Esophagus (tissue), 2 donors: ENCODE results near the gene OR2V1. TPM values are rescaled to one million over a fixed set of nuclear protein-coding genes. Genes with fewer than 3 reads are reported as not detected.
"Not testable (repeated sequence)": the region's sequence is repeated elsewhere in the genome, so short reads cannot be mapped to it uniquely, and the experiment has no call there.

ENCODE experiments used
- H3K27ac ChIP-seq, 2 donors: one replicate each; pipeline ENCODE4 v1.5.1; 2013; ENCODE audit warnings: low read depth in 2 of 2, mild to moderate bottlenecking in 2 of 2, inconsistent platforms in 1 of 2, low read length in 1 of 2, moderate library complexity in 1 of 2
- H3K27me3 ChIP-seq, 2 donors: one replicate each; pipeline ENCODE4 v1.6.1; 2013; ENCODE audit warnings: low read length in 2 of 2, control low read depth in 1 of 2, mild to moderate bottlenecking in 1 of 2; ENCODE audit not compliant: insufficient read depth in 2 of 2, control insufficient read depth in 1 of 2
- H3K36me3 ChIP-seq, 2 donors: one replicate each; pipeline ENCODE4 v1.6.1; 2013; ENCODE audit warnings: low read length in 1 of 2; ENCODE audit not compliant: control insufficient read depth in 2 of 2, insufficient read depth in 2 of 2
- H3K4me1 ChIP-seq, 2 donors: one replicate each; pipeline ENCODE4 v1.6.1; 2013; ENCODE audit warnings: low read length in 1 of 2; ENCODE audit not compliant: control insufficient read depth in 2 of 2, insufficient read depth in 2 of 2
- H3K4me3 ChIP-seq, 2 donors: one replicate each; pipeline ENCODE4 v1.5.1; 2013; ENCODE audit warnings: low read length in 2 of 2, mild to moderate bottlenecking in 2 of 2, low read depth in 1 of 2, moderate library complexity in 1 of 2
- H3K9me3 ChIP-seq, 2 donors: one replicate each; pipeline ENCODE4 v1.6.1; 2013; ENCODE audit warnings: mild to moderate bottlenecking in 2 of 2, low read depth in 1 of 2, low read length in 1 of 2, moderate library complexity in 1 of 2; ENCODE audit not compliant: control insufficient read depth in 2 of 2, insufficient read depth in 1 of 2
- WGBS, 2 donors: extraction: QIAGEN DNeasy Blood & Tissue Kit; methylation state at CpG; one replicate each; pipeline ENCODE4 v1.1.7; 2013; 5-methylcytosine and 5-hydroxymethylcytosine counted together
- polyA plus RNA-seq, 2 donors: library from polyadenylated mRNA; stranded (reverse); fragments of 200-250 nt; gene quantifications; one replicate each; pipeline ENCODE4 v1.2.3, GENCODE V29; 2013
- donor health status: healthy with polysubstance abuse.
- donor health status: Bipolar disorder and iron deficiency.

The OR2V1 gene
- polyA plus RNA-seq, 2 donors = not detected

DNA sequence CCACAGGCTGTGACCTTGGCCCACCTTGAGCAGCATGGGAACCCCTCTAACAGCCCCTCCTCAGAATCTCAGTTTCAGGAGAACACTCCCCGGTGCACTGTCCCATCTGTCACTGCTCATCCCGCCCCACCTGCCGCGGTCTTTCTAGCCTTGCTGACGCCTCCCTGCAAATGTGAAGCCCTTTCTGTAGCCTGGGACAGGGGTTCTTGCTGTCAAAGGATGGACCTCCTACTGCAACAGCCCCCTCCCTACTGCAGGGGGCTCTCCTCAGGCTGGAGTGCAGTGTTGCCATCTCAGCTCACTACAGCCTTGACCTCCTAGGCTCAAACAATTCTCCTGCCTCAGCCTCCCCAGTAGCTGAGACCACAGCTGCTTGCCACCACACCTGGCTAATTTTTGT lies 20.0 kb downstream of the OR2V1 start:
- no peak overlapping the region for H3K4me3 ChIP-seq
- H3K27ac ChIP-seq = no peak overlapping the region
- H3K4me1 ChIP-seq = peaks cover 0 to 7% of the 10 kb centered on the region in 2 donors
- WGBS, 2 donors = 85 to 86% methylated on average over 5 of the region's 5 CpGs
- H3K9me3 ChIP-seq = peaks cover 0 to 5% of the 10 kb centered on the region in 2 donors
- H3K36me3 ChIP-seq = no peaks in the 10 kb centered on the region
- peaks cover 9 to 12% of the 10 kb centered on the region in 2 donors for H3K27me3 ChIP-seq

DNA sequence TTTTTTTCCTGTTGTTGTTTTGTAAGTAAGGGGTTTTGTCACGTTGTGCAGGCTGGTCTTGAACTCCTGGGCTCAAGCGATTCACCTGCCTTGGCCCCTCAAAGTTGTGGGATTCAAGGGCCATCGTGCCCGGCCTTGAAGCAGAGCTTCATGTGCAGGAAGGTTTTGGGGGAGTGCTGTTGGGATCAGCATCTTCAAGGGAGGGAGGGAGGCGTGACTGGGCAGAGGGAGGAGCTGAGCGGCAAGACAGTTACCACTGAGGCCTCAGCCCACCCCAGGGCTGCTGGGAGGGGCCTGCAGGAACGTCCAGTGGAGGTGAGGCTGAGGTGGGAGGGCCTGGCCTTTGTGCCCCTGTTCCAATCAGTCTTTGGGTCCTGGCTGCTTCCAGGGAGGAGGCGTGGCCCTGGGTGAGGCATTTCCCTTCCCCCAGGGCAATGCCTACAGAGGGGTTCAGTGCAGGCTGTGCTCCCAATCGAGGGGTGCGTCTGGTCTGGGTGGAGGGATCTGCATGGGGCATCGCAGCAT lies 21.4 kb downstream of the OR2V1 start:
- Histone ChIP-seq H3K27me3 (peaks cover 7 to 11% of the 10 kb centered on the region in 2 donors), H3K9me3 (peaks cover 0 to 5% of the 10 kb centered on the region in 2 donors), H3K4me3 (no peak overlapping the region), H3K4me1 (peaks cover 0 to 1% of the 10 kb centered on the region in 2 donors), H3K27ac (no peak overlapping the region), H3K36me3 (no peaks in the 10 kb centered on the region)
- WGBS, 2 donors = 52 to 61% methylated on average over 11 of the region's 11 CpGs

DNA sequence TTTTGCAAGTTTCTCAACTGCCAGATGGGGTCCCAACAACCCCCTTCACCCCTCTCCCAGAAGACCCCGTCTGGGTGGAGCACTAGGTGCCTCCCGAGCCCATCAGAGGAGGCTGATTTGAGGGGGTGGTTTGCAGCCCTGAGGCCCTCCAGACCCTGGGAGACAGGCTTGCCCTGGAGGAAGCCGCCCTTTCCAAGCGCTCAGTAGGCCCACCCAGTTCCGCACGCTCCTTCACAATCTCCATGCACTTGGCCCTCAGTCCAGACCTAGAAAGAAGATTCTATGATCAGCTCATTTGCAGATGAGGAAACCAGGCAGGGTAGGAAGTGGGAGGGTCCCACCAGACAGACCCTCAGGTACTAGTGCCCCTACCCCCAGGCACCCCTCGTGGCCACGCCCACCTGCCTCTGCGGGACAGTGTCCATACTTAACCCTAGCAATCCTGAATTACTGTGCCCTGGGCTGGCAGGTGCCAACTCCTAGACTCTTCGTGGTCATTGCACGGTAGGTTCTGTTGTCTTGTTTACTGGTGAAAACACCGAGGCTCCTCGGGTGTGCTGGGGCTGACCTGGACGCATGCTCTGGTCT lies 22.3 kb downstream of the OR2V1 start:
- Histone ChIP-seq H3K4me3 (no peak overlapping the region), H3K4me1 (no peaks in the 10 kb centered on the region), H3K9me3 (peaks cover 0 to under 1% of the 10 kb centered on the region in 2 donors), H3K27ac (no peak overlapping the region), H3K36me3 (no peaks in the 10 kb centered on the region), H3K27me3 (peaks cover 0 to 11% of the 10 kb centered on the region in 2 donors)
- 66 to 71% methylated on average over 14 of the region's 14 CpGs for WGBS, 2 donors

DNA sequence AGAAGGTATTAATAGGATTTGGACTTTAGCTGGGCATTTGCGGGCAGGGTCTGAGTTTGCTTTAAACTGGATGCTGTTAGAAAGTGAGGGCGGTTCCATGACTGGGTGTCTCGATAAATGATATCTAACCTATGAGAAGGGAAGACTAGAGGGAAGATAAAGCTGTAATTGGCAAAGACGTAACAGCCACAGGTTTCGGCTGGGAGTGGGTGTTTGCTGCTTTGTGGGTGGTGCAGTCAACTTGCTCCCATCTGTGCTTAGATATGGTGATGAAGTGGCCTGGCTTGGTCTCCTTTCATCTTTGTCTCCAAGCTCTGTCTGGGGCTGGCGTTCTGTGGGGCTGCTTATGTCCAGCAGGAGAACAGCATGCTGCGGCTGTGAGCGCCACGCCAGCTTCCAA lies 23.3 kb downstream of the OR2V1 start:
- H3K9me3 ChIP-seq = no peaks in the 10 kb centered on the region
- H3K27ac ChIP-seq = no peak overlapping the region
- H3K4me3 ChIP-seq = no peak overlapping the region
- no peaks in the 10 kb centered on the region for H3K4me1 ChIP-seq
- H3K36me3 ChIP-seq = no peaks in the 10 kb centered on the region
- H3K27me3 ChIP-seq = peaks cover 0 to 11% of the 10 kb centered on the region in 2 donors
- 74 to 77% methylated on average over 9 of the region's 9 CpGs for WGBS, 2 donors

DNA sequence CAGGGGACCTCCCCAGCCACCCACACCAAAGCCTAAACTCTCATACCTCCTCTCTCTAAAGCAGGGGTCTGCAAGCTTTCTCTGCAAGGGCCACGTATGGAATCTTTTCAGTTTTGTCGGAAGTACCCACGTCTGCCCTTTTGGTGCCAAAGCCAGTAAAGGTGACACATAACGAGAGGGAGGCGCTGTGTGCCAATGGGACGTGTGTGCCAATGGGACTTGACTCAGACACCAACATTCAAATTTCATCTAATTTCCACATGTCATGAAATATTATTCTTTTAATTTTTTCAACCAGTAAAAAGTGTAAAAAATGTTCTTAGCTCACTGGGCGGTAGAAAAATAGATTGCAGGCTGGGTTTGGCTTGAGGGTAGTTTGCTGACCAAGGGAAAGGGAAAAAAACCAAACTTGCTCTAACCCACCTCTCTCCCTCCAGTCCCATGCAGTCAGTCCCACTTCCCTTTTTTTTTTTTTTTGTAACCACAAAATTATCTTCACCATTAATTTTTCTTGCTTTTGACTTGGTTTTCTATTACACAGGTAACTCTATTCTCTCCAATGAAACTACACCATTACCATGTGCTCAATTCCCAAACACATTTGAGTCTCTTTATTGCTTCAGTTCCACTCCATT lies 25.5 kb downstream of the OR2V1 start:
- WGBS, 2 donors = 59 to 61% methylated on average over 7 of the region's 7 CpGs
- no peaks in the 10 kb centered on the region for H3K9me3 ChIP-seq
- H3K4me1 ChIP-seq = no peaks in the 10 kb centered on the region
- peaks cover 0 to 12% of the 10 kb centered on the region in 2 donors for H3K27me3 ChIP-seq
- H3K4me3 ChIP-seq = no peak overlapping the region
- H3K36me3 ChIP-seq = no peaks in the 10 kb centered on the region
- no peak overlapping the region for H3K27ac ChIP-seq

DNA sequence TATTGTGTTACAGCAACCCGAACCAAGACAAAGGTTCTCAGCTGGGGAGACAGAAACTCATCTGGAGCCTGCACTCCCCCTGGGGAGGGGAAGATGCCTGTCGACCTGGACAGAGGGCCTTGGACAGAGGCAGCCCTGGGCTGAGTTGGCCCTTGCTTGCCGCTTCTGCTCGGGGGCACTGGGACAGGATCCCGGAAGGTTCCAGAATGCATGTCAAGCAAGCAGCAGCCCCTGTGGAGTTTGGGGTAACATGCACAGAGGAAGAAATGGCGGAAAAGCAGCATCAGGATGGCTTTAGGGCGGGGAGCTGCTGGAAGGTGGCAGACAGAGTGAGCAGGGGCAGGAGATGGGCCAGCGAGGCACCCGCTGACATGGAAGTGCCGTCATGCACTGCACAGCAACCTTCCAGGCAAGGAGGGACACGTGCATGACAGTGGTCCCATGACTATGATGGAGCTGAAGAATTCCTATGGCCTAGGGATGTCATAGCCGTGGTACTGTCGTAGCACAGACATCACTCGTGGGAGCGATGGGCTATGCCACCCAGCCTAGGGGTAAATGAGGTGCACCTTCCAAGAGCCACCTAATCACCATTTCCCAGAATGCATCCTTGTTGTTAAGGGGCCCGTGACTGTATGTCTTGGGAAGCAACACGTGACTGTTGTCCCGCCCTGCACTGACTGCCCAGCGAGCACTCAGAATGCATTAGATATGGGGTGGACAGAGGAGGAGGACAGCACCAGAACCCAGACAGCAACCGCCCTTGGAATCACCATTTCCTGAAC lies 26.2 kb downstream of the OR2V1 start:
- peaks cover 0 to 17% of the 10 kb centered on the region in 2 donors for H3K27me3 ChIP-seq
- 58 to 64% methylated on average over 11 to 20 of the region's 20 CpGs for WGBS, 2 donors
- not testable (repeated sequence) for H3K9me3 ChIP-seq, H3K4me3 ChIP-seq, H3K4me1 ChIP-seq, H3K36me3 ChIP-seq, H3K27ac ChIP-seq

DNA sequence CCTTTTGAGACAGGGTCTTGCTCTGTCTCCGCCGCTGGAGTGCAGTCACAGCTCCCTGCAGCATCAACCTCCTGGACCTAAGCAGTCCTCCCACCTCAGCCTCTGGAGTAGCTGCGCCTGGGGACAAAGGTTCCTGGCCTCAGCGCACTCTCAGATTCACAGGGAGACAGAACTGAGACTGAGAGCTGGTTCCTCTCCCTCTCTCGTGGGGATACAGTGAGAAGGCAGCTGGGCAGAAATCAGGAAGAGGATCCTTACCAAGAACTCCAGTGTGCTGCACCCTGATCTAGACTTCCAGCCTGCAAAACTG lies 26.8 kb downstream of the OR2V1 start:
- peaks cover 0 to 17% of the 10 kb centered on the region in 2 donors for H3K27me3 ChIP-seq
- WGBS, 2 donors = 9 to 19% methylated on average over 5 of the region's 5 CpGs
- H3K4me1 ChIP-seq, H3K36me3 ChIP-seq, H3K4me3 ChIP-seq, H3K9me3 ChIP-seq, H3K27ac ChIP-seq: not testable (repeated sequence)

DNA sequence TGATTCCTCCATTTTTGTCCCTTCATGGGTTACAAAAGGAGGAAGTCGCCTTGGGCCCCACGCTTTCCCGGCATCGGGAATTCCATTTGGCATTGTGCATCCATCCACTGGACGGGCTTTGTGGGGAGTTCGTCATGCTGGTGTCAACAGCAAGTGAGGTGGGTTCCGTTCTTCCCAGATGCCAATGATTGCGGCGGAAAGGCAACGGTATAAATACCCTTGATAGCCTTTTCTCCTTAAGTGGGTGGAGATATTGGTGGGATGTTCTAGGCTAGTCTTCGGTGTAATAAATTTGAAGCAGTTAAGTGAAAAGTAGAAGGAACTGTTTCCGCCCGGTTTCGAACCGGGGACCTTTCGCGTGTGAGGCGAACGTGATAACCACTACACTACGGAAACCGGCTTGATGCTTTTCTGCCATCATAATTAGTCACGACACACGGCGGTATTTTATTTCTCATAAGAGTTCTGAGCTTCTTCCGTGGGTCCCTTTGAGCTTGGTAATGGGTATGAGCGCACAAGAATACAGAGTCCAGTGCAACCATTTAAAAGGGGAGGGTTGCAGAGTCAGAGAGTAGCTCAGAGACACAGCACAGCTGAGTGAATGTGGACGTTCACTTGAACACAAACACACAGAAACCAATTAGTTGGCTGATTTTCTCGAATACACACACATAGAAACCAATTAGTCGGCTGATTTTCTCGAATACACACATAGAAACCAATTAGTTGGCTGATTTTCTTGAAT lies 28.9 kb downstream of the OR2V1 start:
- H3K27ac ChIP-seq, H3K4me3 ChIP-seq, H3K4me1 ChIP-seq, H3K9me3 ChIP-seq, H3K36me3 ChIP-seq: not testable (repeated sequence)
- H3K27me3 ChIP-seq = peaks cover 0 to 12% of the 10 kb centered on the region in 2 donors
- no CpG with 5 or more reads among the region's 30 CpGs for WGBS, 2 donors

DNA sequence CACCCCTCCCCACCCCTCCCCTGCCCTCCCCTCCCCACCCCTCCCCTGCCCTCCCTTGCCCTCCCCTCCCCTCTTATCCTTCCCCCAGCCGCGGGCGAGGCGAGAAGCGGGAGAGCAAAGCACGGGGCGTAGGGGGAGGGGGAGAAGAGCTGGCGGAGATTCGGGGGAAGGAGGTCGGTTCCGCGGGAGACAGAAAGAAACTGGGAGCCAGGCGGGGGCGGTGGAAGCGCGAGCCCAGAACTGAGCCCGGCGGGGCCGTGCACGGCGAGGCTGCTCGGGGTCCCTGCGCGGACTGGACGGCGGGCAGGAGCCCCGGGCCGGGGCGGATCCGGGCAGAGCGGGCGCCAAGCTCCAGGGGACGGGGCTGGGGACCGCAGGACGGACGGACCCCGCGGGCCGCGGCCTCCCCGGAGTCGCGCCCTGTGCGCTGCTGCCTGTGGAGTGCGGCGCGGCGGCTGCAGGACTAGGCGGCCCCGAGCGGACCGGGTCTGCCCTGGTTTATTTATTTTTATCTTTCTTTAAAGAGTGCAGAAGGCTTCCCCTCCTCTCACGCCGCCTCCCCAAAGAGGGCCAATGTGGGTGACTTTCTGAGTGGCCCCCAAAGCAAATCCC lies 29.8 kb downstream of the OR2V1 start:
- not testable (repeated sequence) for H3K4me1 ChIP-seq, H3K9me3 ChIP-seq, H3K27ac ChIP-seq, H3K4me3 ChIP-seq, H3K36me3 ChIP-seq
- 3% methylated on average over 11 of the region's 54 CpGs; no CpG with 5 or more reads in 1 of the 2 donors for WGBS, 2 donors
- H3K27me3 ChIP-seq = peaks cover 0 to 12% of the 10 kb centered on the region in 2 donors
